NCI-H510A (cell line): ENCODE results near the gene TMEM225.
"Not testable (repeated sequence)": the region's sequence is repeated elsewhere in the genome, so short reads cannot be mapped to it uniquely, and the experiment has no call there.

ENCODE experiments used
- DNase-seq: peaks from one replicate; lab custom pipeline; 2025; lab: John Stamatoyannopoulos, UW

Gene TMEM225, protein sequence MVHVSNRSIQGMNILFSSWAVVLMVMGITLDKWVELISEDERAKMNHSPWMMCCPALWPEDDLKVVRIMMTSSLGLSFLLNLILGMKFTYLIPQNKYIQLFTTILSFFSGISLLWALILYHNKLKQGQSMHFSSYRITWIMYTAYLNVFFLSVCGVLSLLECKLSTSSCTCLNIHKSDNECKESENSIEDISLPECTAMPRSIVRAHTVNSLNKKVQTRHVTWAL

DNA sequence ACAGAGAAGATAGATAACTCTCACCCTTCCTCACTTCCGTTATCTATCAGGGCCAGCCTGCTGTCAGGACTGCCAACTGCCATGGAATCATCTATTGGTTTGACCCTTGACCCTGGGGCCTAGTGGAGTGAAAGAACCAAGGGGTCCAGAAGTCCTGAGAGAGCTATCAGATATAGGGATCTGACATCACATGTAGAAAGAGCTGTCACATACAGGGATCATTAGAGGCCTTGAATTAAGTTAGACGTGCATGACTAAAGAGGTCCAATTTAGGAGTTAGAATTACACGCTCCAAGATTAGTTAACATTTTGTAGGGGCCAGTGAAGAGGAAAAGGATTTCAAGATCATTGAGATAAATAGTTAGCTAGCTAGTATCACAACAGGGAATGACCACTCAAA, at the start of gene TMEM225:
TSS of gene TMEM225 (minus strand) at position 101 of the 400 bp plus-strand sequence. CDS start 245 bp downstream, outside the sequence.
- no peak for DNase-seq

DNA sequence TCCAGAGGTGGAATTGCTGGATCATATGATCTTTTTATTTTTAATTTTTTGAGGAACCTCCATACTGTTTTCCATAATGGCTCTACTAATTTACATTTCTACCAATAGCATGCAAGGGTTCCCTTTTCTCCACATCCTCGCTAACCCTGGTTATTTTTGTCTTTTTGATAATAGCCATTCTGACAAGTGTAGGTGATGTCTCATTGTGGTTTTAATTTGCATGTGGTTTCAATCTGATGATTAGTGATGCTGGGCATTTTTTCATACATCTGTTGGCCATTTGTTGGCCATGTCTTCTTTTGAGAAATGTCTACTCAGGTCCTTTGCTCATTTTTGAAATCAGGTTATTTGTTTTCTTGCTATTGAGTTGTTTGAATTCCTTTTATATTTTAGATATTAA, 38.6 kb upstream of the TMEM225 start:
- no peak for DNase-seq

DNA sequence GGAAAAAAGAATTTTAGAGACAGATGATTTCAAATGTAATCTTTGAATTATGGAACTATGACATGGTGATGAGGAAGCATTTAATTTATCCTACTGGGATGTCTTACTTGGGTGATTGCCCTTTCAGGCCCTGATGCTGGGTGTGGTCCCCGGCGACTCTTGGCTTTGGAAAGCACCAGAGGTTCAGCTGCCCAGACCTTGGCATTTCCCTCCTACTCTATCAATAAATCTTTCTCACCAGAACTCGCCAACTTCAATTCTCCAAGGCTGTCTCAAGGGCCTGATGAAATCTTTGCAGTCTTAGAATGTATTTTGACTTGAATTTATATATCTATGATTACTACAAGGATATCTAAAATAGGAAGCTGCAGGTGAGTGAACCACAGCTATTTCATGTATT, 35.5 kb upstream of the TMEM225 start:
- no peak for DNase-seq

DNA sequence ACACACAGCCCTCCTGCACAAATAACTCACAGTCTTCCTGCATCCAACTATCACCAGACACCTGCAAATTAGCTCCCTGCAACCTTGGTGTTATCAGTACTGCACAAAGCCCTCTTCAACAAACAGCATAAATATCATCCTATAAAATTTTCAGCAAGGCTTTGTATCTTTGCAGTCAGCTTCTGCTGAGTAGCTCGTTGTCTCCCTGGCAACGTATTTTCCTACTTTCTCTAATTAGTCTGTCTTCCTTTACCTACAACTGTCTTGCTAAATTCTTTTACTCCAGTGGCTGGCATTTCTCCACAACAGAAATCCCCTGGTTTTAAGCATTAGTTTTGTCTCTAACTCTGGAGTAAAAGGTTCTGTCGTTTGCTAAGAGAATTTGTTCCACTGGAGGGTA, 20.4 kb upstream of the TMEM225 start:
- no peak for DNase-seq

DNA sequence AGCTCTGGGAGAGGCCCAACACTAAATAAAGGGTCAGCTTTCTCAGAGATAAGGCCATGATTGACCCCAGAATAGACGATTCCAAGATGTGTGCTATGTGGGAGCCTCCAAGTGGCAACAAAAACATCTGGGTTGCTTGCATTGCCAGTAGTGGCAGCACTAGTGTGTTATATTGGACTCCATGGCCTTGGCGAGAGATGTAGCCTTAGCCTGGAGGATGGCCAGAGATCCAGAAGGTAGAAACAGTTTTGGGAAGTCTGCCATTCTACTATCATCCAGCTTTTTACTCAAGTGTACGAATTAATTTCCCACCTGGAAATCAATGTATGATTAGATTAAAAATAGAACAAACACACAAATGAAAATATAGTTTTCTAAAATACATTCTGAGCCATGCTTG, 19.5 kb upstream of the TMEM225 start:
- DNase-seq: no peak

DNA sequence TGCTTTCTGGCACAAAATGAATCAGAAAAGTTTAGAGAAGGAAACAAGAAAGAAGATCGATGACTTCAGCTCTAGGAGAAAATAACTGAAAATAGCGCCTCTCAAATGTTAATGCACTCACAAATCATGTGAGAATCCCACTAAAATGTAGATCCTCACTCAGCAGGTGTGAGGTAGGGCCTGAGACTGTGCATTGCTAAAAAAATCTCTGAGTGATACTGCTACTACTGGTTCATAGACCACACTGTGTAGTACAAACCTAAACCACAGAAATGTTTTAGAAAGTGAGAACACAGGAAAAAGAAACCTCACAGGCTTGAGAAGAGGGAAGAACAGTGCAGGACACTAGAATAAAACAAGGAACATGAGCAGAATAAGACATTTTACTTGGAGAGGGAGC, 18.5 kb upstream of the TMEM225 start:
- DNase-seq: no peak

DNA sequence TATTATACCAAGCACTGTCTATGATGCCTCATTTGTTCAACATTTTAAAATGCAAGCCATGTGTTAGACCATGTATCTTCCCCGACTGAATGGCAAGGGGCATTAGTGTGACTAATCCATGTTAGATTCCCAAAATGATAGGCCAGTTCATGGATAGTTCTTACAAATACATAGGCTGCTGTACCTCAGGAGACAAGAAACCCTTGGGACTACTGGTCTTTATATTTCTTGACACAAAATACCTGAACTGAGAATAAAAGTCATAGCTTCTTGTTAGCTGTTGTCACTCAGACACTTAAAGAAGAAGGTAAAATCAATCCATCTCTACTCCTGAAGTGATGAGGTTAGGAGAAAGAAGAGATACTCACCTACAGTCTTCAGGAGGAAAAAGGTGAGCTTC, 16.4 kb upstream of the TMEM225 start, which contains the start of gene OR8D4:
TSS of gene OR8D4 (plus strand) at position 301 of the 400 bp plus-strand sequence. CDS start 4,265 bp downstream, outside the sequence.
- DNase-seq: no peak

DNA sequence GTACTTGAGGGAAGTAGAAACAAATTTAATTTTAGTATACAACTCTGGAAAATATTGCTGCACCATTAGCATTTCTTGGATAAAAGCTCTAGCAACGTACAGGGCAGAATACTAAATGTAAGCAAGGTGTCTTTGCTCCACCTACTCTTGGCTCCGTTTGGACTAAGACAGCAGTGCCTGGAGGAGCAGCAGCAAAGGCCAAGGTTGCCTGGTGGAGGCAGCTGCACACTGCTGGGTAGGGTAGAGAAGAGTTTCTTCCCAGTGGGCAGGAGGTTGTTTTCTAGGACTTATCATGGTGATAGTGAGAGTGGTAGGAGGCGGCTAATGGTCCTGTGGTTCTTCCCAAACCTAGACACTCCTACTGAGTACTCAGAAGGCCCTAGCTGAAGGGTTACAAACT, 14.3 kb upstream of the TMEM225 start:
- DNase-seq: no peak

DNA sequence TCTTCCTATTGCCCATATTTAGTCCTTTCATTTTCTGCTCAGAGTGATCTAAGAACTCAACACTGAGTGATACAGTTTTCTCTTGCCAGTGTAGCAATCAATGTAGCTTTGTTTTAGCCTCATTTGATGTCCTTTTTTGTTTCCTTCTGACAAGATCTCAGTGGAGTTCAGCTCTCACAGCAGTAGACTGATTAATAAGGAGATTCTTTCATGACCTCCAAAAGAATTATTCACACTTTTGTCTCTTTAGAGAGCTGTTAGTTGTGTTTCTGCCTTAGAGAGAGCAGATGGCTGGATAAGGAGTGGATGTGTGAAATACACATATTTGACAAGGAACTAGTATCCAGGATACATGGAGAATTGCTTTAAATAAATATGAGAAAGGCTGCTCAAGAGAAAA, 6.6 kb upstream of the TMEM225 start:
- DNase-seq: no peak

DNA sequence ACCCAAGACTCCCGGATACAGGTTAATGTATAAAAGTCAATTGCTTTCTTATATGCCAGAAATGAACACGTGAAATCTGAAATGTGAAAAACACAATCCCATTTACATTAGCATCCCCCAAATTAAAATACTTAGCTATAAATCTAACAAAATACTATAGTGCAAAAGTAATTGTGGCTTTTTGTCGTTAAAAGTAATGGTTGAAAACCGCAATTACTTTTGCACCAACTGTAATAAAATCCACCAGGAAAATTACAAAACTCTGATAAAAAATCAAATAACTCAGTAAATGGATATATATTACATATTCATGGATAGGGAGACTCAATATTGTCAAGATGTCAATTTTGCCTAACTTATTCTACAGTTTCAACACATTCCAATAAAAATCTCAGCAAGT, 4.6 kb downstream of the TMEM225 start:
- DNase-seq: no peak

DNA sequence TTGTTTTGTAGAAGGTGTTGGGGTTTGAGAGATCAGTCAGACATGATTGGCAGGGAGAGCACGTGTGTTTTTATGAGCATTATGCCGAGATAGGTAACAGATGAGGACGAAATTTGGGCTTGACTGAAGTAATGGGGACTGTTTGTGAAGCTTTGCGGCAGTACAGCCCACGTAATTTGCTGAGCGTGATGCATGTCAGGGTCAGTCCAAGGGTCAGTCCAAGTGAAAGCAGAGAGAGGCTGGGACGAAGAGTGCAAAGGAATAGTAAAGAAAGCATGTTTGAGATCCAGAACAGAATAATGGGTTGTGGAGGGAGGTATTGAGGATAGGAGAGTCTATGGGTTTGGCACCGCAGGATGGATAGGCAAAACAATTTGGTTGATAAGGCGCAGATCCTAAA, 17.7 kb downstream of the TMEM225 start:
- not testable (repeated sequence) for DNase-seq

DNA sequence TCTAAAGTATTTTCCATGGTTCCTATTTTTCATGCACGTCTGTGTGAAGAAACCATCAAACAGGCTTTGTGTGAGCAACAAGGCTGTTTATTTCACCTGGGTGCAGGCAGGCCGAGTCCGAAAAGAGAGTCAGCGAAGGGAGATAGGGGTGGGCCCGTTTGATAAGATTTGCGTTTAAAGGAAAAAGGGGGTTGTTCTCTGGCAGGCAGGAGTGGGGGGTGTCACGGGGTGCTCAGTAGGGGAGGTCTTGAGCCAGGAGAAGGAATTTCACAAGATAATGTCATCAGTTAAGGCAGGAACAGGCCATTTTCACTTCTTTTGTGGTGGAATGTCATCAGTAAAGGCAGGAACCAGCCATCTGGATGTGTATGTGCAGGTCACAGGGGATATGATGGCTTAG, 20.2 kb downstream of the TMEM225 start:
- not testable (repeated sequence) for DNase-seq

DNA sequence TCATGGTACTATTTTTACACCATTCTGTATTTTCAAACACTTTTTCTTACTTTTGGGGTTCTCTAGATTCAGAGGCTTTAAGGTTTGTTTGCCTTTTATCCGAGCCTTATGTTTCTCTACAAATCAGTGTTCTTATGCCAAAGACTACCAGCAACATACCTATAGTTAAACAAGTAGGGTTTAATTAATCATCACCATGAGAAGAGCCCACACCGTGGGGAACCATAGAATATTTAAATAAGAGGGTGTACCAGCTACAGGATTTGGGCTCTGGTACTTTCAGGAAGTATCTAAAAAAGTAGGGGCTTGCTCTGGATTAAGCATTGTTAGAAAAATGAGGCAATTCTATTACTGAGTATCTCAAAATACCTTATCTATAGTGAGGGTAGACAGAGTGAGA, 25.7 kb downstream of the TMEM225 start:
- no peak for DNase-seq

DNA sequence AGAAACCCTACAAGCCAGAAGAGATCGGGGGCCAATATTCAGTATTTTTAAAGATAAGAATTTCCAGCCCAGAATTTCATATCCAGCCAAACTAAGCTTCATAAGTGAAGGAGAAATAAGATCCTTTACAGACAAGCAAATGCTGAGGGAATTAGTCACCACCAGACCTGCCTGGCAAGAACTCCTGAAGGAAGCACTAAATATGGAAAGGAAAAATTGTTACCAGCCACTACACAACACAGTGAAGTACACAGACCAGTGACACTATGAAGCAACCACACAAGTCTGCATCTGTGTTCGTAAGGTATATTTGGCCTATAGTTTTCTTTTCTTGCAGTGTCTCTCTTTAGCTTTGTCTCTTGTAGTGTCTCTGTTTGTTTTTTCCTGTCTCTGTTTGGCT, 29.0 kb downstream of the TMEM225 start:
- DNase-seq: no peak

DNA sequence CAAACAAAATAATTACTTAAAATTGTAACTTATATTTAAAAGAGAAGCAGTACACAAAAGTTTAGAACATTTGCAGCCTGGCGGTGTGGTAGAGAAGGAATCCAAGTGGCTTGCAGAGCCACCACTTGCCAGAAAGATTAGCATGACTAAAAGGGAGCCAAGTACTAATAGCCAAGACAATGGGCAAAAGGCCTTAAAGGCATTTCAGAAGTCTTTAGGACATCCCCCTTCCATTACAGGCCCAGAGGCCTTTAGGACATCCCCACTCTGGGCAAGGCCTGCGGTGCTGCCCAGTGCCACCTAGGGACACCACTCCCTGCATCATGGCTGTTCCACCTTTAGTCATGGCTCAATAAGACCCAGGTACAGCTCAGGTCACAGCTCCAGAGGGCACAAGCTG, 32.4 kb downstream of the TMEM225 start:
- no peak for DNase-seq

DNA sequence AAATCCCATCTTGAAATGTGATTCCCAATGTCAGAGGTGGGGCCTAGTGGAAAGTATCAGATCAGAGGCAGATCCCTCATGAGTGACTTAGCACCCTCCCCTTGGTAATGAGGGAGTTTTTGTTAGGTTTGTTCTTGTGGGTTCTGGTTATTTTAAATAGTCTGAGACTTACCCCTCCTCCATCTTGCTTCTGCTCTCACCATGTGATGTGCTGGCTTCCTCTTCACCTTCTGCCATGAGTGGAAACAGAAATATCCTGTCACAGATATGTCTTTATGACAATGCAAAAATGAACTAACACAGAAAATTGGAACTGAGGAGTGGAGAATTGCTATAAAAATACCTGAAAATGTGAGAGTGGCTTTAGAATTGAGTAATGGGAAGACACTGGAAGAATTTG, 33.1 kb downstream of the TMEM225 start:
- no peak for DNase-seq

DNA sequence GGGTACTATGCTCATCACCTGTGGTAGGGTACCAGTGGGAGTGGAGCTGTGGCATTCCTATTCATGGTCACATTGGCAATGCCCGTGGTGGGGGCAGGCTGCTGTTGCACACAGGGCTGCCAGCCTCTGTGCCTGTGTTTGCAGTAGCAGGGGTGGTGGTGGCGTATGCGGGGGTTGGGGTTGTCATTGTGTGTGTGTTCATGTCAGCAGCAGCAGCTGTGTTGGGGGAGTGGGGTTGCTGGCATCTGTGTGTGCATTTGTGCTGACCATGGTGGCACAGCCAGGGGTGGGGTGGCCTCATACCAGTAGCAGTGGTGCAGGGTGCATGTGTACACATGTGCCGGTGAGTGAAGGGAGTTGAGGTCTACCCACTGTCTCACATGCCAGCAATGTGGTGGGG, 34.4 kb downstream of the TMEM225 start:
- DNase-seq: no peak

DNA sequence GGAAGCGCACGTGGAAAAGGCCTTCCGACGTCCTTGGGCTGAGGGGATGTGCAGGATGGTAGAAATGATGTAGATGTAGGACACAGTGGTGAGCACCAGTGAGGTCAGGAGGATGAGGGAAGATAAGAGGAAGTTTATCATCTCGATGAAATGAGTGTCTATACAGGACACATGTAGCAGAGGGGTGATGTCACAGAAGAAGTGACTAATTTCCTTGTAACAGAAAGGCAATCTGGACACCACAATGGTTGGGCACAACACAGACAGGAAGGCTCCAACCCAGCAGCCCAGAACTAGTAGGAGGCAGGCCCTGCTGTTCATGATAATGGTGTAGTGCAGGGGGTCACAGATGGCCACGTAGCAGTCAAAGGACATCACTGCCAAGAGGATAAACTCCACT, 44.3 kb downstream of the TMEM225 start:
- DNase-seq: no peak

DNA sequence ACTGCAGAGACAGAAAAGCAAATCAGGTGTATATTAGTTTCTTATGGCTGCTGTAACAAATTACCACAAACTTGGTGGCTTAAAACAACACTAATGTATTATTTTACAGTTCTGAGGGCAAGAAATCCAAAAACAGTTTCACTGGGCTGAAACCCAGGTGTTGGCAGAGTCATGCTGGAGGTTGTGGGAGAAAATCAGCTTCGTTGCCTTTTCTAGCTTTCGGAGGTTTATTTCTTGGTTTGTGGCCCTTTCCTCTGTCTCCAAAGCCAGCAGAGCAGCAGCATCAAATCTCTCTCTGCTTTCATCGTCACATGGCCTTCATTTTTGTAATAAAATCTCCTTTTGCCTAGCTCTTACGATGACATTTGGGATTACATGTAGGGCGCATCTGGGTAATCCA, 46.3 kb downstream of the TMEM225 start:
- no peak for DNase-seq

DNA sequence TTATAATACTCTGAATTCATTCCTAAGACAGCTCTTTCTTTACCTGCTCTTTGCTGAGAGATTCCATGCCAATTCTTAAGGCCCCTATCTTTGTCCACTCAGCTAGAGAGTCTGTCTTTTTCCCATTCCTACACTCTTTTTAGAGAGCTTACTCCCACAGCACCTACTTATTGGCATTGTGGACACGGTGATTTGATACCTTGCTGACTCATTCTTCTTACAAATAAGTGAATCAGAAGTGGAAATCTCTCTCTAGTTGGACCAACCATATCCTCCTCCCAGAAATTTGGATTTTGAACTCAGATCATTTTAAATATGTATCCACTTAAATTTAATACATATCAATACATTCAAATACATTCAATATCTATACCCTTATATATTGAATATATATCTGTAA, 46.8 kb downstream of the TMEM225 start:
- no peak for DNase-seq

DNA sequence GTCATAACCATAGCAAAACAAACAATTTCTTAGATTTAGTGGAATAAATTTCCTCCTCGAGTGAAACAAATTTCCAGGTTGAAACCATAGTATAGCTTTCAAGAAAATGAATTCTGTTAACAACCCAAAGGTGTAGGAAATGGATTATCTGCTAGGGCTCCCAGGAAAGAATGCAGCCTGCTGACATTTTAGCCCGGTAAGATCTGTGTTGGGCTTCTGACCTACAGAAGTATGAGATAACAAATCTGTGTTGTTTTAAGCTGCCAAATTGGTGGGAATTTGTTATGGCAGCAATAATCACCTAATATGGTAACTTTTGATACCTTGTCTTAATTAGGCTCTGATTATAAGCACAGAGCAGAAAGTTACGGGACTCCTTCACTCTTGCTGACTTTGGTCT, 47.3 kb downstream of the TMEM225 start:
- no peak for DNase-seq

DNA sequence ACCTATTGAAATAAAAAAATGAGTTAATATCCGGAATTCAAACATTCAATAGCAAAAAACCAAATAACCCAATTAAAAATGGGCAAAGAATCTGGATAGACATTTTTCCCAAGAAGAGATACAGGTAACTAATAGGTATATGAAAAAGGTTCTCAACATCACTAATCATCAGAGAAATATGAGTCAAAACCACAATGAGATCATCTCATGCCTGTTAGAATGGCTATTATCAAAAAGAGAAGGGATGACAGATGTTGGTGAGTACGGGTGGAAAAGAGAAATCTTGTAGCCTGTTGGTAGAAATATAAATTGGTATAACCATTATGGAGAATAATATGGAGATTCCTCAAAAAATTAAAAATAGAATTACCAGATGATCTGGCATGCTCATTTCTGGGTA, 52.4 kb downstream of the TMEM225 start:
- DNase-seq: no peak
